PC-3 (cell line): ENCODE data around the gene AP3S2. TPM values are rescaled to one million over a fixed set of nuclear protein-coding genes. Genes with fewer than 3 reads are reported as not detected.
A peak's percentile ranks its signal among the peaks of the same experiment; 100 is the strongest.

Experiments
- ATAC-seq: fragments of 200-7000 bp; cut with Tn5 transposase; 2 replicates; pipeline ENCODE4 v1.9.1; 2020; ENCODE audit warnings: mild to moderate bottlenecking, moderate library complexity
- BruUV-seq: library from RNA; stranded (reverse); fragments of 400-500 nt; replicated peaks from 2 replicates; lab custom pipeline; 2021; lab: Mats Ljungman, UMichigan
- CTCF ChIA-PET: fragments of 300-600 bp; sonication (Branson Sonifier 250); formaldehyde crosslinking; loops from one replicate; lab custom pipeline; 2022; ENCODE audit warnings: antibody characterized with exemption; lab: Charles Lee
- POLR2A ChIA-PET: fragments of 300-600 bp; sonication (Branson Sonifier 250); formaldehyde crosslinking; loops from one replicate; lab custom pipeline; 2022; ENCODE audit warnings: antibody characterized with exemption; ENCODE audit not compliant: unreplicated experiment; lab: Charles Lee
- DNase-seq: peaks from one replicate; pipeline ENCODE4 v3.0.0-alpha.2; 2015
- H2AFZ ChIP-seq: fragments of 300-600 bp; sonication (generic); 2 replicates; pipeline ENCODE4 v1.6.0; 2016; ENCODE audit warnings: antibody characterized with exemption, low read length
- H3F3A ChIP-seq: fragments of 300-600 bp; sonication (generic); one replicate; pipeline ENCODE4 v1.6.0; 2017; ENCODE audit warnings: antibody characterized with exemption, low read length, control low read depth, mild to moderate bottlenecking; ENCODE audit not compliant: unreplicated experiment
- H3K27ac ChIP-seq: fragments of 300-600 bp; sonication (generic); 2 replicates; pipeline ENCODE4 v1.5.1; 2016; ENCODE audit warnings: mild to moderate bottlenecking, low read length
- H3K27me3 ChIP-seq: fragments of 300-600 bp; sonication (generic); 2 replicates; pipeline ENCODE4 v1.6.1; 2016; ENCODE audit warnings: low read length, mixed read lengths
- H3K36me3 ChIP-seq: fragments of 300-600 bp; sonication (generic); 2 replicates; pipeline ENCODE4 v1.6.1; 2016; ENCODE audit warnings: low read depth, mixed run types, low read length, mixed read lengths
- H3K4me1 ChIP-seq: fragments of 300-600 bp; sonication (generic); 2 replicates; pipeline ENCODE4 v1.5.1; 2016; ENCODE audit warnings: low read length; ENCODE audit not compliant: insufficient read depth
- H3K4me2 ChIP-seq: fragments of 300-600 bp; sonication (generic); 2 replicates; pipeline ENCODE4 v1.6.0; 2016; ENCODE audit warnings: low read length
- H3K4me3 ChIP-seq: fragments of 300-600 bp; sonication (generic); 2 replicates; pipeline ENCODE4 v1.5.1; 2016; ENCODE audit warnings: mild to moderate bottlenecking, low read length, mixed read lengths
- H3K79me2 ChIP-seq: fragments of 300-600 bp; sonication (generic); 2 replicates; pipeline ENCODE4 v1.6.1; 2017; ENCODE audit warnings: low read length, mixed read lengths
- H3K9ac ChIP-seq: fragments of 300-600 bp; sonication (generic); 2 replicates; pipeline ENCODE4 v1.6.0; 2016; ENCODE audit warnings: mild to moderate bottlenecking, low read length
- H3K9me2 ChIP-seq: fragments of 300-600 bp; sonication (generic); replicated peaks from 2 replicates; pipeline ENCODE4 v1.6.1; 2016; ENCODE audit warnings: mixed run types, low read length, mixed read lengths
- H3K9me3 ChIP-seq: fragments of 300-600 bp; sonication (generic); 2 replicates; pipeline ENCODE4 v1.6.1; 2016; ENCODE audit warnings: low read length, mixed read lengths
- H4K20me1 ChIP-seq: fragments of 300-600 bp; sonication (generic); 2 replicates; pipeline ENCODE4 v1.6.1; 2016; ENCODE audit warnings: low read length, mixed read lengths
- EZH2 ChIP-seq: fragments of 300-600 bp; sonication (generic); IDR thresholded peaks from one replicate; pipeline ENCODE4 v1.6.1; 2017; ENCODE audit warnings: antibody characterized with exemption, mild to moderate bottlenecking, low read length; ENCODE audit not compliant: unreplicated experiment
- EZH2phosphoT487 ChIP-seq: fragments of 300-600 bp; sonication (generic); IDR thresholded peaks from 2 replicates; pipeline ENCODE4 v1.6.1; 2018; ENCODE audit warnings: mild to moderate bottlenecking, antibody characterized with exemption, low read length, borderline replicate concordance
- intact Hi-C: fragments of 100-400 bp; cut with micrococcal nuclease; formaldehyde crosslinking; loops from 2 replicates; pipeline ENCODE4 v1.9.0; 2023
- total RNA-seq: library from RNA; depleted of rRNA; stranded (reverse); fragments of >200 nt; gene quantifications from 2 replicates; pipeline ENCODE4 v1.2.3, GENCODE V29; 2014
- TF ChIP-seq, protein P1 (sequence below): fragments of 300-600 bp; sonication (generic); conservative IDR thresholded peaks from 2 replicates; pipeline ENCODE4 v1.5.1; 2017; ENCODE audit warnings: antibody characterized with exemption, low read depth, mild to moderate bottlenecking, low read length

AP3S2 gene
- total RNA-seq, 1 experiment from 2014 or later: 18.8 TPM

DNA sequence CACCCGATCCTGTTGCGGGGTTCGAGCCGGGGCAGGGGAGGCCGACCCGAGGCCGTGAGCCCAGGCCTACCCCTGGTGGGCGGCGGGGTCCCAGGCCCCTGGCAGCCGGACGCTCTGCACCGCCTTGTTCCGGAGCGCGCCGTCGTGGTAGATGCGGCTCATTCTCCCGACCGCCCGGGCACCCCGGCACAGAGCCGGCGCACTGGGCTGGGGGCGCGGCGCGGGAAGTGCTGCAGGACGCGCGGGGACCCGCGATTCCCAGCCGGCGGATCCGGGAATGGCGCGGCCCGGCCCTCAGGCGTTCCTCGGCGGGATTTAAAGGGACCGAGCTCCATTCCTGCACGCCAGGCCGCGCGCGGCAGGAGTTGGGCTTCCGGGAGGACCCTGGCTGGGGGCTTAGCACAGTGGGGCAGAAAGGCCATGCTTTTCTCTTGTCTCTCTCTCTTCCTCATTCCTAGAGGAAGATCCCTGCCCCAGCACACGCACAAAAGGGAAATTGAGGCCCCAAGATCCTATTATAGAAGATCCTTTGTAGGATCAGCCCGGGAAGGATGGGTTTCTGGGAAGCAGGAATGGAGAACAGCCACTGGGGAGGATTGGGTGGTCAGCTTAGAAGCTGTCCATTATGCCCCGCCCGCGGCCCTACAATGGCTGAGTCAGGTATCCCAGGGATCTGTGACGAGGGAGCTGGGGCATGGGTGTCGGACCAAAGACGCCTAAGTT, 19.0 kb upstream of the AP3S2 start, which contains the start of gene ARPIN:
ARPIN (minus strand) TSS at position 279 of the 723 bp plus-strand sequence; CDS start at position 162, 117 bp downstream.
- peak within 1 kb of the TSS; percentile 84 for H3K4me3 ChIP-seq
- intact Hi-C loops: no loop called here

DNA sequence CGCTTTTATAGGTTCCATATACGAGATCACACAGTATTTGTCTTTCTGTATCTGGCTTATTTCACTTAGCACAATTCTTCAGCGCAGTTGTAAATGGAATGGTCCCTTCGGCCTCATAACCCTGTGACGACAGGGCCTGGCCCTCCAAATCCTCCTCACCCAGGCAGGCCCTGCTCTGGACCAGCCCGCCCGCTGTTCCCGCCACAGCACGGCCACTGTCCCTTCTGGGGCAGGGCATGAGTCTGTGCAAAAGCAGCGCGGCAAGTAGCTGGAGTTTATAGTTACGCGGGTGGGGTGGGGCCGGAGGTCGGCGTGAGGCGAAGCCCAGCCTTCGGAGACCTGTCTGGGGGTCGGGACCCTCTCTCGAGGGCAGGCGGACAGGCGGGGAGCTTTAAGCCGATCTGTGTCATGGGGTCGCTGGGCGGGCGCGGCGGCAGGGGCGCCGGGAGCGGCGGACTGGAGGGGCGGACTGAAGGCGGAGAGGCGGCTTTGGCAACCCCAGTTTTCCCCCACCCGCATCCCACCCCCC, 18.4 kb upstream of the AP3S2 start:
- H3K27ac ChIP-seq: no peak overlapping the region
- BruUV-seq: no TSS peak
- no peaks in the 10 kb centered on the region for H3K79me2 ChIP-seq
- H3K36me3 ChIP-seq: no peaks in the 10 kb centered on the region
- ATAC-seq (peak; percentile 85), DNase-seq (peak; percentile 35)
- peaks cover 21% of the 10 kb centered on the region for H3K4me1 ChIP-seq
- peak overlapping the region; percentile 80 for H3K9ac ChIP-seq
- no peaks in the 10 kb centered on the region for H3F3A ChIP-seq
- H3K4me2 ChIP-seq: peak overlapping the region; percentile 89
- H2AFZ ChIP-seq: peak overlapping the region; percentile 87
- no peaks in the 10 kb centered on the region for H3K9me2 ChIP-seq
- H3K9me3 ChIP-seq: no peaks in the 10 kb centered on the region
- intact Hi-C loops: no loop called here
- peak overlapping the region; percentile 84 for H3K4me3 ChIP-seq
- TF ChIP-seq, protein P1, sequence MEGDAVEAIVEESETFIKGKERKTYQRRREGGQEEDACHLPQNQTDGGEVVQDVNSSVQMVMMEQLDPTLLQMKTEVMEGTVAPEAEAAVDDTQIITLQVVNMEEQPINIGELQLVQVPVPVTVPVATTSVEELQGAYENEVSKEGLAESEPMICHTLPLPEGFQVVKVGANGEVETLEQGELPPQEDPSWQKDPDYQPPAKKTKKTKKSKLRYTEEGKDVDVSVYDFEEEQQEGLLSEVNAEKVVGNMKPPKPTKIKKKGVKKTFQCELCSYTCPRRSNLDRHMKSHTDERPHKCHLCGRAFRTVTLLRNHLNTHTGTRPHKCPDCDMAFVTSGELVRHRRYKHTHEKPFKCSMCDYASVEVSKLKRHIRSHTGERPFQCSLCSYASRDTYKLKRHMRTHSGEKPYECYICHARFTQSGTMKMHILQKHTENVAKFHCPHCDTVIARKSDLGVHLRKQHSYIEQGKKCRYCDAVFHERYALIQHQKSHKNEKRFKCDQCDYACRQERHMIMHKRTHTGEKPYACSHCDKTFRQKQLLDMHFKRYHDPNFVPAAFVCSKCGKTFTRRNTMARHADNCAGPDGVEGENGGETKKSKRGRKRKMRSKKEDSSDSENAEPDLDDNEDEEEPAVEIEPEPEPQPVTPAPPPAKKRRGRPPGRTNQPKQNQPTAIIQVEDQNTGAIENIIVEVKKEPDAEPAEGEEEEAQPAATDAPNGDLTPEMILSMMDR: no peak
- no peak for TF ChIP-seq EZH2phosphoT487
- H3K27me3 ChIP-seq: no peaks in the 10 kb centered on the region
- ChIA-PET POLR2A (interaction anchor here (0.5 kb wide), 1 partner anchor 158 kb away, joined by 7 read pairs; no protein-coding TSS in a partner anchor), CTCF (interaction anchor here (0.6 to 0.7 kb wide), 2 partner anchors 122 to 222 kb away, joined by 3 read pairs; no protein-coding TSS in a partner anchor)
- no peaks in the 10 kb centered on the region for H4K20me1 ChIP-seq

More for the DNA sequence above, 19.0 kb upstream of the AP3S2 start, which contains the start of gene ARPIN:
- peak within 1 kb of the TSS; percentile 89 for H3K4me2 ChIP-seq
- TF ChIP-seq, protein P1: no peak
- TF ChIP-seq EZH2 (no peak), EZH2phosphoT487 (no peak)
- peaks cover 27% of the 10 kb centered on the region for H3K4me1 ChIP-seq
- no peaks in the 10 kb centered on the region for H3K79me2 ChIP-seq
- peak within 1 kb of the TSS; percentile 87 for H2AFZ ChIP-seq
- H3K9me3 ChIP-seq: no peaks in the 10 kb centered on the region
- no peak within 1 kb of the TSS for H3K27ac ChIP-seq
- H3K27me3 ChIP-seq: no peaks in the 10 kb centered on the region
- H3K9ac ChIP-seq: peak within 1 kb of the TSS; percentile 80
- no peaks in the 10 kb centered on the region for H3F3A ChIP-seq
- ChIA-PET CTCF (interaction anchor here (0.6 to 0.7 kb wide), 2 partner anchors 121 to 223 kb away, joined by 3 read pairs; no protein-coding TSS in a partner anchor), POLR2A (no interaction called here)
- no peaks in the 10 kb centered on the region for H3K9me2 ChIP-seq
- H4K20me1 ChIP-seq: no peaks in the 10 kb centered on the region
- ATAC-seq: peak; percentile 68
- no TSS peak for BruUV-seq
- no peaks in the 10 kb centered on the region for H3K36me3 ChIP-seq
- peak; percentile 44 for DNase-seq
